RWPE2 (cell line): ENCODE measurements around the gene INTU.

ENCODE experiments used
- ATAC-seq: fragments of 200-7000 bp; cut with Tn5 transposase; 3 replicates; pipeline ENCODE4 v1.9.1; 2021; ENCODE audit warnings: low read depth
- DNase-seq: peaks from one replicate; pipeline ENCODE4 v3.0.0-alpha.2; 2020; ENCODE audit warnings: low spot score
- H3K27ac ChIP-seq: fragments of 450-650 bp; 2 replicates; pipeline ENCODE4 v1.5.1; 2017; ENCODE audit warnings: mild to moderate bottlenecking; ENCODE audit not compliant: poor library complexity, severe bottlenecking
- H3K27me3 ChIP-seq: fragments of 250-450 bp; sonication (Bioruptor Pico); 2 replicates; pipeline ENCODE4 v1.5.1; 2021; ENCODE audit warnings: mild to moderate bottlenecking, moderate library complexity; ENCODE audit not compliant: insufficient read depth, poor library complexity, severe bottlenecking
- H3K36me3 ChIP-seq: fragments of 250-450 bp; sonication (Bioruptor Pico); 2 replicates; pipeline ENCODE4 v1.5.1; 2020; ENCODE audit warnings: low read depth, mild to moderate bottlenecking, moderate library complexity
- H3K4me1 ChIP-seq: fragments of 250-450 bp; sonication (Bioruptor Pico); 2 replicates; pipeline ENCODE4 v1.5.1; 2021; ENCODE audit warnings: mild to moderate bottlenecking, moderate library complexity; ENCODE audit not compliant: insufficient read depth, poor library complexity, severe bottlenecking
- H3K4me3 ChIP-seq: fragments of 250-450 bp; sonication (Bioruptor Pico); 2 replicates; pipeline ENCODE4 v1.5.1; 2021; ENCODE audit warnings: mild to moderate bottlenecking, moderate library complexity; ENCODE audit not compliant: severe bottlenecking
- H3K9me3 ChIP-seq: fragments of 250-450 bp; sonication (Bioruptor Pico); 2 replicates; pipeline ENCODE4 v1.5.1; 2021; ENCODE audit warnings: mild to moderate bottlenecking, moderate library complexity; ENCODE audit not compliant: severe bottlenecking
- TF ChIP-seq, protein P1 (sequence below): fragments of 450-650 bp; IDR thresholded peaks from one replicate; pipeline ENCODE4 v1.5.1; 2017; ENCODE audit warnings: mild to moderate bottlenecking, moderate library complexity; ENCODE audit not compliant: poor library complexity, severe bottlenecking

INTU gene

DNA sequence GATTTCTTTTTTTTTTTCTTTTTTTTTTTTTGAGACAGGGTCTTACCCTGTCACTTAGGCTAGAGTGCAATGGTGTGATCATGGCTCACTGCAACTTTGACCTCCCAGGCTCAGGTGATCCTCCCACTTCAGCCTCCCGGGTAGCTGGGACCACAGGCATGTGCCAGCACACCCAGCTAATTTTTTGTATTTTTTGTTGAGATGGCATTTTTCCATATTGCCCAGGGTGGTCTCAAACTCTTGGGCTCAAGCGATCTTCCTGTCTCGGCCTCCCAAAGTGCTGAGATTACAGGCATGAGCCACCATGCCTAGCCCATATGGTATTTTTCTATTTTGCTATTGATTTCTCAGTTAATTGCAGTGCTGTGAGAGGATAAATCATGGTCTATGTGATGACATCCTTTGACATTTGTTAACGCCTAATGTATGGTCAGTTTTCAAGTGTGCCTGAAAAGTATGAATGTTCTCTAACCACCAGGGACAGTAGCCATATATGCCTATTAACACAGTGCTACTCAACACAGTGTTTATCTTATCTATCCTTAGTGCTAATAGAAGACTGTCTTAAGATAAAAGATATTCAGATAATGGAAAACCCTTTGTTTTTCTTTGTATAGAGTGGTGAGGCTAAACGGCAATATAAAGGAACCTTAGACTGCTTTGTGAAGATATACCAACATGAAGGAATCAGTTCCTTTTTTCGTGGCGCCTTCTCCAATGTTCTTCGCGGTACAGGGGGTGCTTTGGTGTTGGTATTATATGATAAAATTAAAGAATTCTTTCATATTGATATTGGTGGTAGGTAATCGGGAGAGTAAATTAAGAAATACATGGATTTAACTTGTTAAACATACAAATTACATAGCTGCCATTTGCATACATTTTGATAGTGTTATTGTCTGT lies 140.3 kb downstream of the INTU start:
- Histone ChIP-seq H3K27me3 (no peaks in the 10 kb centered on the region), H3K36me3 (no peaks in the 10 kb centered on the region), H3K27ac (no peak overlapping the region), H3K4me1 (peaks cover 10% of the 10 kb centered on the region), H3K9me3 (no peaks in the 10 kb centered on the region), H3K4me3 (no peak overlapping the region)
- ATAC-seq, result no peak
- TF ChIP-seq, protein P1, sequence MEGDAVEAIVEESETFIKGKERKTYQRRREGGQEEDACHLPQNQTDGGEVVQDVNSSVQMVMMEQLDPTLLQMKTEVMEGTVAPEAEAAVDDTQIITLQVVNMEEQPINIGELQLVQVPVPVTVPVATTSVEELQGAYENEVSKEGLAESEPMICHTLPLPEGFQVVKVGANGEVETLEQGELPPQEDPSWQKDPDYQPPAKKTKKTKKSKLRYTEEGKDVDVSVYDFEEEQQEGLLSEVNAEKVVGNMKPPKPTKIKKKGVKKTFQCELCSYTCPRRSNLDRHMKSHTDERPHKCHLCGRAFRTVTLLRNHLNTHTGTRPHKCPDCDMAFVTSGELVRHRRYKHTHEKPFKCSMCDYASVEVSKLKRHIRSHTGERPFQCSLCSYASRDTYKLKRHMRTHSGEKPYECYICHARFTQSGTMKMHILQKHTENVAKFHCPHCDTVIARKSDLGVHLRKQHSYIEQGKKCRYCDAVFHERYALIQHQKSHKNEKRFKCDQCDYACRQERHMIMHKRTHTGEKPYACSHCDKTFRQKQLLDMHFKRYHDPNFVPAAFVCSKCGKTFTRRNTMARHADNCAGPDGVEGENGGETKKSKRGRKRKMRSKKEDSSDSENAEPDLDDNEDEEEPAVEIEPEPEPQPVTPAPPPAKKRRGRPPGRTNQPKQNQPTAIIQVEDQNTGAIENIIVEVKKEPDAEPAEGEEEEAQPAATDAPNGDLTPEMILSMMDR, result no peak
- DNase-seq, result no peak

DNA sequence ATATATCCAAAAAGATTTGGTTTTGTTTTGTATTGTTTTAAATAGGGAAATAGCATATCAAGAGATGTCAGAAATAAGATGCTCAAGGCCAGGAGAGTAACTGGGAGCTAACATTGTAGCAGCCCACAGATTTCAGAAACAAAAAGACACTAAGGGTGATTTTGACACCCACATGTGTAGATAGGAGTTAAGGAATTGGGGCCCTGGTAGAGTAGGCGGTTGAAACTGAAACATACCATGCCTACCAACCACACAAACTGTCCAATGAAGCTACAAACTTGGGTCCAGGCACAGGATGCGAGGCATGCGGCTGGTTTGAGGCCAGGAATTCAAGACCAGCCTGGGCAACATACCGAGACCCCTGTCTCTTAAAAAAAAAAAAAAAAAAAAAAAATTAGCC lies 143.1 kb downstream of the INTU start:
- no peaks in the 10 kb centered on the region for H3K27me3 ChIP-seq
- TF ChIP-seq, protein P1, result no peak
- DNase-seq, result no peak
- peaks cover 10% of the 10 kb centered on the region for H3K4me1 ChIP-seq
- H3K9me3 ChIP-seq, result no peaks in the 10 kb centered on the region
- no peaks in the 10 kb centered on the region for H3K36me3 ChIP-seq
- H3K4me3 ChIP-seq, result no peak overlapping the region
- H3K27ac ChIP-seq, result no peak overlapping the region
- no peak for ATAC-seq
